ENCODE data around the gene KLF3. TPM values are rescaled to one million over a fixed set of nuclear protein-coding genes. Genes with fewer than 3 reads are reported as not detected.

Gene KLF3
- total RNA-seq, 1 donor from 2014 or later: 77.8 TPM

DNA sequence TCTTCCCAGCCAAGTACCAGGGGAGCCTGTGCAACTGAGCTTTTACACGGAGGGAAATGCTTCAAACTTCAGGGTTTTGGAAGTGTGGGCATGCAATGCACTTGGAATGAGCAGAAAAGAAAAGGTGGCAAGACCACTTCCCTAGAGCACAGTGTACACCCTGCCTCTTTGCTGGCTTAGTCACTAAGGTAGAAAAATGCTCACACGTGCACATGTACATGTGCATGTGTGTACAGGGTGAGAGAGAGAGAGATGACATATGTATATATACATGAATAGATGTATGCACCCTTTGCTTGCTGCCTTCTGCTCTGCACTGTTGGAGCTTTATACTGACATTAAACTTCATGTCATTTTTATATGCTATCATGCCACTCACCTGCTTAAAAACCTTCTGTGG, 7.9 kb upstream of the KLF3 start:
- ATAC-seq: peak; percentile 48

DNA sequence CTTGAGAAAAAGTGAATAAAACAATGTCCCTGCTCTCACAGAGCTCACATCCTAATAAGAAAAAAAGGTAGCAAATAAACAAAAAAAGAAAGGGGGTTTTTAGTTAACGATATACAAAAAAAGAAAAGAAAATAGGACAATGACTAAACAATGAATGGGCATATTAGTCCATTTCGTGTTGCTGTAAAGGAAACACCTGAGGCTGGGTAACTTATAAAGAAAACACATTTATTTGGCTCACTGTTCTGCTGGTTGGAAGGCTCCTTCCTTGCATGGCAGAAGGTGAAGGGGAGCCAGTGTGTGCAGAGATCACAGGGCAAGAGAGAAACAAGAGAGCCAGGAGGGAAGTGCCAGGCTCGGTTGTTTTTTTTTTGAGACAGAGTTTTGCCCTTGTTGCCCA, 4.7 kb upstream of the KLF3 start:
- ATAC-seq: no peak

DNA sequence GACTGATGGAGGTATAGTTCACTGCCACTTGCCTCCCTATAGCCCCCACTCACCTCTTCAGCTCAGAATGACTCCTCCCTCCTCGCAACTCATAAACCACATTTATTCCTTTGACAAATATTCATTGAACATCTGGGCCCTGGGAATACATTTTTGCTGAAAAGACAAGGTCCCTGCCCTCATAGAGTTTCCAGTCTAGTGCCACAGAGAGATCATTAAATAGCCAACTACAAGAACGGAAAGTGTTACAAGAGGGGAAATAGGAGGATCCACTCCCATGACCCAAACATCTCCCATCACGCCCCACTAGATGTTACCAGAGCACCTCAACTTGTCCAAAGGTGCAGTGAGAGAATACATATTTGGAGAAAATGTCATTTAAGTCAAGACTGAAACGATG, 3.2 kb upstream of the KLF3 start:
- ATAC-seq: no peak

DNA sequence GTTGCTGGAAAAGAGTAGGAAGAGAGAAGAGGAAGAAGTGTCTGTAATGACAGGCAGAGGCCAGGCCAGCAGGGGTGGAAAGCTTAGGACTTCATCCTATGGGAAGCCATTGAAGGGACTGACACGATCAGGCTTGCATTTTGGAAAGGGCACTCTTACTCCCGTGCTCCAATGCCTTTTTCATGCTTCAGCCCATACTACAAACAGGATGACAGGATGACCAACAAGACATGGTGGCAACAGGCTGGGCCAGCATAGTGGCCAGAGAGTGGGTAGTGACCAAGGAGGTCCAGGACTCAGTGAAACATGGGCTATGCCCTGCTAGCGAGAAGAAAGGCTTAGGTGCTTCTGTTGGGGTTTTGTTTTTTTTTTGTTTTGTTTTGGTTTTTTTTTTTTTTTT, 2.6 kb upstream of the KLF3 start:
- ATAC-seq: no peak

DNA sequence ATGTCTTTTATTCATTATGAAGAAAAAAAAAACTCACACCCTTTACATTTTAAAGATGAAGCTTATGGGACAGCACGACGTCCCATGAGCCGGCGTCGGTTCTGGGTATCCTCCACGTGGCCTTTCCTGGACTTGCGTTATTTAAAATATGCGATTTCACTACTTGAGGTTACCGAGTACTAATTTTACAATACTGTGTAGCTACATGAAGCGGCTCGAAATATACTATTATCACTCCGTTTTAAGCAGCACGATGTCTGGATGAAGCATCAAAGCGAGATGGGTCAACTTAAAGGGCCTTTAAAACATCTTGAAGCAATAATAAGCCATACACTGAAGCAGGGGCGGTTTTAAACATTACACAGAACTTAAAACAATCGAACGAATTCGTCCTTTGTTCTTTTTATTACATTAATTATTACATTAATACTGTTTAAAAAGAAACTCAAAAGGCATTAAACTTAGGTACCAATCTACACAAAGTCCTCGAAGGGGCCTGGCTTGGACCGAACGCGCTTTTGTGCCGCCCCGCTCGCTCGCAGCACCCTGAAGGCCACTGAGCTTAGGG, 1.4 kb upstream of the KLF3 start:
- ATAC-seq: no peak

DNA sequence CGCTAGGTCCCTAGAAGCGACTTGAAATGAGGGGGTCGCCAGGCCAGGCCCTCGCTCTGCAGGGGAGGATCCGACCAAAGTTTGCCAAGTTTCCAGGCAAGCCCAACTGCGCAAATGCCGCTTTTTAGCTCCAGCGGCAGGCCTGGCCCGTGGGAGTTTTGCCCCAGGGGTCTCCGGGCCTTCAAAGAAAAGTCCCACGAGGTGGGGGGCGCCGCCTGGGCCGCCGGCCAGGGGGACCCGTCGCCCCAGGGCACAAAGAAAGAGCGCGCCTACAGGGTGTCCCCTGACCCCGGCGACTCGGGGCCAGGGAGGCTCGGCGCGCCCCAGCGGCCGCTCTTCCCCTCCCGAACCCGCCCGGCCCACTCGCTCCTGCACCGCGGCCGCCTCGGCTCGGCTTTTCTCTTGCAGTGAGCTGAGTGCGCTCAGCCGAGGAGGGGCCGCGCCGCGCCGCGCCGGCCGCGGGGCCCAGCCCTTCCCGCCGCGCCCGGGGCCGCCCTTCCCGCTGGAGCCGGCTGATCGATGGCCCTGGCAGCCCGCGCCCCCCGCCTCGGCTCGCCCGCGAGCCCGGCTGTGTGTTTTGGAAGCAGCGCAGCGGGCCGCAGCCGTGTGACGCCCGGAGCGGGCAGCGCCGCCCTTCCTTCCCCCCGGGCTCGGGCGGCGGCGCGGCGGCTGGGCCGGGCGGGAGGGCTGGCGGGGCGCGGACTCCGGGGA, 754 bp upstream of the KLF3 start:
- no peak for ATAC-seq

DNA sequence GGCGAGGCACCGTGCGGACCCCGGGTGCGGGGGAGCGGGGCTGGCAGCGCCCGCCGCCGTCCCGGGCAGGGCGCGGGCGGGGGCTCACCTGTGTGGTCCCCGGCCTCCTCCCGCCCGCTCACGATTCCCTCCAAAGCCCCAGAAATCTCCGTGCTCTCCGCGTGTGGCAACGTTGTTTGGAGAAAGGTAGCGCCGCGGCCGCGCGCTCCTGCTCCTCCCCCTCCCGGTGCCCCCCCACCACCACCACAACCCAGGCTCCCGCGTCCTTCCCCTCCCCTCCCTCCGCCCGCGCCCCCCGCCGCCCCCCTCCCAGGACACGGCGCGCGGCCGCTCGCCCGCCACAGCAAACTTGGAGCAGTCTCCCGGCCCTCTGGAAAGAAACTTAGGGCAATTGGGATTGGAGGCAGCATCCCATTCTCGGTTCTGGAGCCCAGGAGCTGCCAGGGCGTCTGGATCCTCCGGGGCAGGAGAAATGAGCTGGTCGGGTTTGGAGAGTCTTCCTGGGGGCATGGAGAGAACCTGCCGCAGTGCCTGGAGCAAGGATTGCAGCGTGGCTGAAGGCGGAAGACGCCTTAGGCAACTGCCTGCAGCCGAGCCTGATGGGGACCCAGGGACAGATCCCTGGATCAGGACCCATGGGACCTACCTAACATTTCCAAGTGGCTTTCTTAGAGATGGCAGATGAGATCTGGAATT, 855 bp downstream of the KLF3 start:
- peak; percentile 0 for ATAC-seq

DNA sequence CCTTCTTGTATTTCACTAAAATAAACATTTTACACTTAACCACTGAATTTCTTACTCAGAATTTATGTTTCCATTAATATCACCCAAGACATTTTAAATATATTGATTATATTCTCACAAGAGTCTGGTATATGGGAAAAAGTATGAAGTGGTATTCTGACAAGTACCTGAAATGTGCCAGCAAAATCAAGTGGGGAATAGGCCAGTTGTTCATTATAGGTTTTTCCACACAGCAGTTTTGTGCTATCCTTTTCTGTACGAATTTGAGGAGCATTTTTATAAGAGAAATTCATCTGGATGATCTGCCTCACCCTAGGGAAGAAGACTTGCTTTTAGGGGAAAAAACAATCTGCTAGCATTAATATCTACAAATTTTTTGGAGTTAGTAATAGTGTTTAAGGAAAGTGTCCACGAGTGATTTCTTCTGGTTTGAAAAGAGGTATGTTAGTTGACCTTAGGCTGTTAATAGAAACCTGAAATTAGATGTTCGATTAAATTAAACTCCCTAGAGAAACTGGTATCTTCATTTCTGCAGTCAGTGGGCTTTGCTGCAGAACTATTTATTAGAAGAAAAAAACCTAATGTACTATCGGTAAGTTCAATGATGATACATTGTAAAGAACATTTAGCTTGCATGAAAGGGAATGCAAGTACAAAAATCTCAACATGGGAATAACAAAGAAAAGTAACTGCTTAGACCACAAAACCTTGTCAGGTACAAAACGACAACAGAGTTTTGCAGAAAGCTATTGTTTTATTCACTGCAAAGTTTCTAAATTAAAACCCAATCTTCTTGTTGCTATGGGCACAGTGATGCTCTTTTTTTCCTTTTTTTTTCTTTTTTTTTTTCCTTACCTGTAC, 1.8 kb downstream of the KLF3 start:
- no peak for ATAC-seq

DNA sequence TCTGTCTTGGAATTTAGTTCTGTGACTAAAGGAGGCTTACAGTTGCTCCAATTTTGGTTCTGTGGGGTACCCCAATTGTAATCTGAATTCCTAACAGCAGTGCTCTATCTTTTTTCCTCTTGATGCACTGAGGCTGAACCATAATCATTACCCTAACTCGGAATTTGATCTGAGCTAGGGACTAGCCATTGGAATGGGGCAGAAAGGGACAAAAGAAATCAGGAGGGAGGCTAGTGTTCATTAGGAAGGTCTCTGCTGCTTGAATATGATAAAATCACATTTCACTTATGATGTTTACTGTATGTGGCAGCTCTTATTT, 2.7 kb downstream of the KLF3 start:
- ATAC-seq: no peak

DNA sequence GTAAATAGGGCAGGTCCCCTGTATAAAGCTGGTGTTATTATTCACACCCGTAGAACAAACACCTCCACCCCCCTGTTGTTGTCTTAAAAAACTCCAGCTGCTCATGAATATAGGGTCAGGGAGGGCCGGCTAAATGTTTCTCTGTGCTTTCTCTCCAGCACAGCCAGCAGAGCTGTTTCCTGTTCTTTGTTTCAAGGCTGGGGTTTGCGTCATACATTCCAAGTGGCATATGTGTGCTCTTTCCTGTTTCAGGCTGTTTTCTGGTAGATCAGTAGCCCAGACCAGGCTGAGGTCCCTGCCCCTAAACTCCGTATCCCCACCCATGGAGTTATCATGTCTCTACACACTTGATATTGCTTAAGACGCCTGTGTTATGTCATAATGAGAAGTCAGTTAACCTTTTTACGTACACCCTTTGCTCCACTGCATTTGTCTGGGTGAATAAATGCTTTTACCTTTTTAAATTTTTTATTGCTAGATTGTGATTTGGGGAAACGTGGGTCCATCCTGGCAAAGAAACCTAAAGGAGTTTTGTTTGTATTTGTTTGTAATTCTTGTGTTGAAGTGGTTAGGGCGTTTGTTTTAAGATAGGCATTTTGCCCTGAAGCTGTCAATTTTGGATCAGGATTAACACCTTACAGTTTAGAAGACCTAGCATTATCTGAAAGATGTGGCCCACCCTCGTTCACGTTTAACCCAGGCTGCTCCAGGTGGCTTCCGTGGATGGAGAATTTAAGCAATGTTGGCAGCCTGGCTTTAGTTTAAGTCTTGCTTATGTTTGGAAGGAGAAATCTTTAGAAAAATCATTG, 3.3 kb downstream of the KLF3 start:
- peak; percentile 73 for ATAC-seq

DNA sequence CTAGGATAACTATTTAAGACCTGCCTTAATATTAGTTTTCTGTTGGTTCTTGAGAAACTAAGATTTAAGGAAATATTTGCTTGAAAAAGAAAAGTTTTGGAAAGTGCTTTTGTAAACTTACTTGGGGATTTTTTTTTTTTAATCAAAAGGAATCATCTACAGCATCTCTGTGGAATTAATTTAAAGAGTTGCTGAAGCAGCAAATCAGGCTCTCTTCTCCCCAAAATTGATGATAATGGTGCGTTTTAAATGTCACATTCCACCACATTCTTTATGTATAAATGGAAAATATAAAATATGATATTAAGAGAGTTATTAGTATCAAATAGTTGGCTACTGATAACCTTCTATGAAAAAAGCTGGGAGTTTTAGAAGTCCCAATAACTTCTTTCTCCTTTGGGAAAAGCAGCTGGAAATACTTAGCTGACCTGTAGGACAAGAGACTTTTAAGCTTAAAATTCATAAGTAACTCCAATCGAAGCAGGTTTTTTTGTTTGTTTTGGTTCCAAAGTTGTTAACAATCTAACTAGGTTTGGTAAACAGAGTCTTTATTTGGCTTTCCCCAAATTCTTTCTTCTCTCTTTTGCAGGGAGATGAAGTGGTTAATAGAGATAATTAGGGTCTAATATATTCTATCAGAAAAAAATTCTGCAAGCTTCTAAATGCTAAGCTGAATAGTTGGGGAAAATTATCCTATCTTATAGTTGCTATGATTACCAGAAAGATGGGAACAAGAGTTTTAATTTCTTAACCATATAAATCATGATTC, 4.4 kb downstream of the KLF3 start:
- no peak for ATAC-seq

DNA sequence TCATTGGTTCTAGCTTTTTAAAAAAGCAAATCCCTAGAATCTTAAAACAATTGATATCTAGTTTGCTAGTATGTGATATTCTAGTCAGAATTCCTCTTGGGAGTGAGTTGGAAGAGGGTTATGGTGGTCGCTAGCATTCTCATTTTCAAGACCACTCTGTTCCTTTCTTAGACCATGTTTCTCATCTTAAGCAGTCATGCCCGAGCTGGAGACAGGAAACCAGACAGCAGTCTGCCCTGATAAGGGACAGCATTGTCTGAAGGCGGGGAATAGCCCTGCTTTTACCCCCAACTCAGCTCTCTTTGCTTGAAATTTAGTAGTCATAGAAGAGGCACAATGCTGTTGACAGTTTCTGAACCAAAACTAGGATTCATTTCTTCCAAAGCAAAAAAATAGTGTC, 5.2 kb downstream of the KLF3 start:
- ATAC-seq: no peak

DNA sequence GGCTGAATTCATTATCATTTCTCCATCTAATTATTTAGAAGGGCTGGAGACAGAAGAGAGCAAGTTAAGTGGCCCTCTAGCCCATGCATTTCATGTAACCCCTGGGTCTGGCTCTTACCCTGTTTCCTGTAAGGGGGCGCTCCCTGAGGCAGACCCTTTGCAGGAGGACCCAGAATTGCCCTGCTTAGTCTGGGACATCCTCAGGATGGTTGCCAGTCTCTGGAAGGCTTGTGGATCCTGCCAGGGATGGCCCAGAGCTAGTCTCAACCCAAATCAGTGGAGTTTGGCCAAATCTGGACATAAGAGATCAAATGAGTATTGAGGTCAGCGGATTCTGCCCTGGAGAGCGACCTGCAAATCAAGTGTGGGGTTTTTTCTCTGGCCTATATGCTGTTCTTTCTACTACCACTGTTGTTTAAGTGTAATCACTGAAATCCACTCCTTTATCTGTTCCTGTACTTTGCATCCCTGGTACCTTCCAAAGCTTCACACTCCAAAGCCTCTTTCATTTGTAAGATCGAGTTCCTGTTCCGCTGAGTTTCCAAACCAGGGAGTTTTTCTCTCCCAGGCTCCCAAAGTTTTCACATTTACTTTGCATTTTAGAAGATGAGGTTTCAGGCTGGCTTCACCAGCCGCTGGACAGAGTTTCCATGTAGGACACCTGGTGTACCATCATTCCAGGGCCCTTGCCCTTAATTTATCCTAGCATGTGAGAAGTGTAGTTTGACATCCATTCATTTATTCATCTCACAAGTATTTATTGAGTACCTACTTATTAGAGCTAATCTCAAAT, 6.3 kb downstream of the KLF3 start:
- ATAC-seq: no peak

DNA sequence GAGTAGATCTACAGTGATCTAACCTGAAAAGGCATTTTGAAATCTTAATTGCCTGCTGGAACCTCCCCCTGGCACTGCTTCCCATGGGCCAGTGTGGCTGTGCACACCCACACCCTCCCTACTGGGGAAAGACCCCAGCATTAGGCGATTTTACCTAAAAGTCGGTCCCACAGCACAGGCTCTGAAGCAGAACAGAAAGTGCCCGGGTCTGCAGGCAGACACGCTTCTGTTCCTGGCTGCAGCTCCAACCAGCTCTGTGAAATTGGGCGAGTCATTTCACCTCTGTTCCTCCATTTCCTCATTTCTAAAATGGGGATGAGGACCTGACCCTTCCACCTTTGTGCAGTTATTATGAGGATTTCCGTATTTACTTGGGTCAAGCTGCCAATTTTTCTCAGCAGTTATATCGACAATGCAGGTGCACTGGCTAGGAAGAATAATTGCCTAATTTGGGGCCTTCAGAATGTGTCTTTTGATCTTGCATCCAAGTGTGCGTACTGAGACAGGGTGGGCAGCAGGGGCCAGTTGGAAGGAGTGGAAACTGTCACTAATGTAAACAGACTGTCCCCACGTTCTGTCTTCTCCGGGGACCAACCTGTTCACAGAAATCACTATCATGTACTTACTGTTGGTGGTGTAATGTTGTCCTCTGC, 7.1 kb downstream of the KLF3 start:
- ATAC-seq: no peak

DNA sequence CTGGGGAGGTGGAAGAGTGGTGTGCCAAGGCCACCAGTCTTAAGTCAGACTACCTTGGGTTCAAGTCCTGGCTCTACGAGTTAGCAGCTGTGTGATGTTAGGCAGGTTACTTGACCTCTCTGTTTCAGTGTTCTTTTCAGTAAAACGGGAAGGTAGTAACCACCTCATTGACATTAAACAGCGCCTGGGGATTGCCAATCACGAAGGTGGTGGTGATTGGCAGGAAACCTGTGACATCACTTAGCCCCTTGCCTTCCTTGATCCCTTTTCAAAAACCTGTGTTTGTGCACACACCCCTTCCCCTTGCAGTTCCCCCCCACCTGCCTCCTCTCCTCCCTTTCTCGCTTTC, 7.6 kb downstream of the KLF3 start:
- no peak for ATAC-seq

DNA sequence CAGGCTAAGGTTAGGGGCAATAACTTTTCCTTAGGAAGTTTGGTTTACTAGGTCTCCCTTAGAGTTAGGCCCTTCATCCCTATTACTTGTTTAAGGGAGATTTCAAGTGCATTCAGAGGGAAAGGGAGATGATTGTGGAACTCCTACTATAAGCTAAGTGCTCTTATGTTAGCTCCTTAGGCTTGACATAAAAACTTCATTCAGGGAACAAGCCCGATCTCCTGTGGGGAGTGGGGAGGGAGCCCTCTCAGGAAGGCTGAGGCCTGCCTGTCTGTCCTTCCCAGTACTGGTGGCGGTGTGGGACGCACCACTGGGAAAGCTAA, 8.0 kb downstream of the KLF3 start:
- no peak for ATAC-seq

DNA sequence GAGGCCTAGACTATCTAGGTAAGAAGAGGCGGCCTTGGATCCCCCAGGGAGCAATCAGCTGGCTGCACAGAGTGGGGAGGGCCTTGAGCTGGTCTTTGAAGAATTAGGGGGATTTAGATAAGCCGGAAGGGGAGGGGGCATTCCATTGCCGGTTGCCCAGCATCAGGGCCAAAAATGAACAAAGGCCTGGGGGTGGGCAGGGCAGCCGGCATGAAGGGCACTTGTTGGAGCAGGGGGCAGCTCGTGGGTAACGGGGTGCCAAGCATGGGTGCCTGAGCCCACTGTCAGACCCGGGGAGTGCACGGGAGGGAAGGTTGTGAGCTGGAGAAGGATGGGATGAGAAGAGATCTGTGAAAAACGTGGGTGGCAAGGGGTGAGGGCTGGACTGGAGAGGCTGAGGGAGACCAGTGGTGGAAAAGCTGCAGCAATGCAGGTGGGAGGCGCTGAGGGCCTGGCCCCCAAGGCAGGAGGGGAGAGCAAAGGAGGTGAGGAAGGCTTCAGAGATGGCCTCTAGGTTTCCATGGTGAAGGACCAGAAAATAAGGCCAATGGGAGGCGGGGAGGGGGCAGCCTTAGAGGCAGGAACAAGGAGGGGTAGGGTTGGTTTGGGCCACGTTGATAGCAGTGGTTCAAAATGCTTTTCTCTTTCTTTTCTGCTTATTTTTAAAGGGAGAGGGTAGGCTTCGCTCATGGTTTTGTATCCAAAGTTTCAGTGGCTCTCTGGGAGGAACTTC, 8.6 kb downstream of the KLF3 start:
- ATAC-seq: peak; percentile 9

DNA sequence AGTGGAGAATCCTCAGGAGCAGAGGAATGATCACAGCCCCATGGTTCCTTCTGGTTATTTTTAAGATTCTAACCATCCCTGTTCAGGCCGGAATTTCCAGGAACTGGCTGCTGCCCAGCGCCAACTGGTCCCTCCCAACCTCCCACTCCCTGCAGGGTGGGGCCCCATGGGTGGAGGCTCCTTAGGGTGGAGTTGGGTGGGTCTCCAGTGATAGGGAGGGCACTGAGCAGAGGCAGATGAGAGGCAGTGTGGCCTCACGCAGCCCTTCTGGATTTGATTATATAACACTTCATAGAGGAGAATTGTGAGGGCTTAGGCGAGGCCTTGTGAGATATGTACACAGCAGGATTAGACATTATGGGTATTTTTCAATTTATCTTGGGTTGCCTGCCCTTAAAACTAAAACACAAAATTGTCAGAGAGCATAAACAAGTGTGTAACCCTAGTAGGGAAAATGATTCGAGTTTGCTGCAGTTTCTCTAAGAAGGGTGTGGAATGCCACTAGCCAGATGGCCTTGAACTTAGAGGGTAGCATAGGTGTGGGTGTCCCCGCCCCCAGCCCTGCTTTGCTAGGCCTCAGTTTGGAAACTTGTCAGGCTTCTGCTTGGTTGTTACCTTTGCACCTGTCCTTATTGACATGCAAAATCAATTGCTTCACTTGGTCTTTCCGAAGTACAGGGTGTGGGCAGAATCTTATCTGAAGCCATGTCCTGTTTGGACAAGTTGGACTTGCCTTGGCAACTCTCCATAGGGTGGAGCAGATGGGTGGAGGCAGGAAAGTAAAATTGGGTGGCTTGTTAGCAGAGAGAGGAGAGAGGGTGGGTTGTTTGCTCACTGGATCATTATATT, 9.4 kb downstream of the KLF3 start:
- ATAC-seq: peak; percentile 84
